Sigmoid colon (tissue), 4 donors: ENCODE results near the gene SERPINA9.

Experiments
- EP300 ChIP-seq, 4 donors: sonication (generic); formaldehyde crosslinking; IDR thresholded peaks; one replicate each; pipeline ENCODE4 v1.6.1; 2017; ENCODE audit warnings: antibody characterized with exemption in 4 of 4
- POLR2A ChIP-seq, 2 donors: fragments of 450-650 bp; IDR thresholded peaks; one replicate each; pipeline ENCODE4 v1.6.1; 2016; ENCODE audit warnings: antibody characterized with exemption in 2 of 2, mild to moderate bottlenecking in 2 of 2, moderate library complexity in 2 of 2
- POLR2AphosphoS5 ChIP-seq, 4 donors: sonication (generic); formaldehyde crosslinking; IDR thresholded peaks; one replicate each; pipeline ENCODE4 v1.6.1; 2017; ENCODE audit warnings: antibody characterized with exemption in 4 of 4
- TF ChIP-seq, protein P1 (sequence below), 4 experiments: fragments of 450-650 bp in 3 of 4; fragments of 200-600 bp in 1 of 4; IDR thresholded peaks; one replicate each; pipeline ENCODE4 v1.5.1; 2016 to 2019; ENCODE audit warnings: antibody characterized with exemption in 4 of 4, mild to moderate bottlenecking in 3 of 4, moderate library complexity in 2 of 4

DNA sequence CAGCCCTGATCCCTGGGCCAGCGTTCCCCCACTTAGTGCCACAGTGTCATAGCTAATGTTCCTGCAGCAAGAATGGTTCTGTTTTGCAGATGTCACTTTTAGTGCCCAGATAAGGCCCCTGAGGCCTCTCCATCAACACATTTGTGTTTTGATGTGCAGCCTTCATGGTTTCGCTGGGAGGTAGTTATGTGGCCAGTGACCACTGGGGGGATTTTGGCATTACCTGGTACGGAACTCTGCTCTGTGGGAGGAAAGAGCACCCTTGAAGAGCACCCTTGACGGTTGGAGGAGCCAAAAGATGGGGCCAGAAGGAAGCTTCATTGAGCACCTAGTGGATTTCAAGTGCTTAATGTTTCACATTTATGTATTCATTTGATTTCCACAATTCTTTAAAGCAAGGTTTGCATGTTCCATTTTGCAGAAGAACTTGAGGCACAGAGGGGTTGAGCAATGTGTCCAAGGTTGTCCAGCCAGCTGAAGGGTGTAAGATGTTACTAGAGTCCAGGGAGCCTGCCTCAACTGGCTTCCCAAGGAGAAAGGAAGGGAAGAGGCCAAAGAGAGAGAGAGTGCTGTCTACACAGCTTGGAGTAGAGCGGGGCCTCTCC is 36.4 kb downstream of the SERPINA9 start:
- TF ChIP-seq, protein P1, sequence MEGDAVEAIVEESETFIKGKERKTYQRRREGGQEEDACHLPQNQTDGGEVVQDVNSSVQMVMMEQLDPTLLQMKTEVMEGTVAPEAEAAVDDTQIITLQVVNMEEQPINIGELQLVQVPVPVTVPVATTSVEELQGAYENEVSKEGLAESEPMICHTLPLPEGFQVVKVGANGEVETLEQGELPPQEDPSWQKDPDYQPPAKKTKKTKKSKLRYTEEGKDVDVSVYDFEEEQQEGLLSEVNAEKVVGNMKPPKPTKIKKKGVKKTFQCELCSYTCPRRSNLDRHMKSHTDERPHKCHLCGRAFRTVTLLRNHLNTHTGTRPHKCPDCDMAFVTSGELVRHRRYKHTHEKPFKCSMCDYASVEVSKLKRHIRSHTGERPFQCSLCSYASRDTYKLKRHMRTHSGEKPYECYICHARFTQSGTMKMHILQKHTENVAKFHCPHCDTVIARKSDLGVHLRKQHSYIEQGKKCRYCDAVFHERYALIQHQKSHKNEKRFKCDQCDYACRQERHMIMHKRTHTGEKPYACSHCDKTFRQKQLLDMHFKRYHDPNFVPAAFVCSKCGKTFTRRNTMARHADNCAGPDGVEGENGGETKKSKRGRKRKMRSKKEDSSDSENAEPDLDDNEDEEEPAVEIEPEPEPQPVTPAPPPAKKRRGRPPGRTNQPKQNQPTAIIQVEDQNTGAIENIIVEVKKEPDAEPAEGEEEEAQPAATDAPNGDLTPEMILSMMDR (IDR thresholded peaks at IDR 0.05) = no peak
- TF ChIP-seq POLR2AphosphoS5 (IDR thresholded peaks at IDR 0.05) (no peak), POLR2A (IDR thresholded peaks at IDR 0.05) (no peak), EP300 (IDR thresholded peaks at IDR 0.05) (no peak)
